ENCODE results near the gene CBX8. TPM values are rescaled to one million over a fixed set of nuclear protein-coding genes. Genes with fewer than 3 reads are reported as not detected.

Gene CBX8
- total RNA-seq, 1 experiment from 2014 or later = 11.1 TPM

GRCh38 chr17:79791735-79792161 is 5.1 kb downstream of the CBX8 start:
- no peak overlapping the region for H3K27ac Mint-ChIP-seq (ENCODE audit: unreplicated experiment)
- TF ChIP-seq CTCF (IDR thresholded peaks at IDR 0.05; ENCODE audit: unreplicated experiment) = no peak
- H3K9me3 Mint-ChIP-seq (ENCODE audit: low read depth, unreplicated experiment) = no peaks in the 10 kb centered on the region
- H3K4me3 Mint-ChIP-seq (ENCODE audit: low read depth, unreplicated experiment) = no peak overlapping the region
- H3K27me3 Mint-ChIP-seq (ENCODE audit: unreplicated experiment) = peaks cover 29% of the 10 kb centered on the region
- CTCF ChIA-PET = no interaction called here
- BruUV-seq (replicated peaks) = no TSS peak
- intact Hi-C loops (cut with micrococcal nuclease; ENCODE audit: unreplicated experiment) = loop anchor here (5.0 kb wide), 1 partner anchor 201 kb away; no protein-coding TSS in a partner anchor
- no peak for DNase-seq
- H3K4me1 Mint-ChIP-seq (ENCODE audit: low read depth, unreplicated experiment) = peaks cover 6% of the 10 kb centered on the region
- peaks cover 18% of the 10 kb centered on the region for H3K36me3 Mint-ChIP-seq (ENCODE audit: insufficient read depth, unreplicated experiment)

- Mint-ChIP-seq H3K9me3 (ENCODE audit: low read depth, unreplicated experiment) (no peaks in the 10 kb centered on the region), H3K27ac (ENCODE audit: unreplicated experiment) (no peak overlapping the region), H3K27me3 (ENCODE audit: unreplicated experiment) (peaks cover 29% of the 10 kb centered on the region), H3K36me3 (ENCODE audit: insufficient read depth, unreplicated experiment) (peaks cover 11% of the 10 kb centered on the region), H3K4me3 (ENCODE audit: low read depth, unreplicated experiment) (no peak overlapping the region), H3K4me1 (ENCODE audit: low read depth, unreplicated experiment) (peaks cover 4% of the 10 kb centered on the region)
- CTCF ChIA-PET = interaction anchor here (1.0 kb wide), 1 partner anchor 45 kb away, joined by 3 read pairs; no protein-coding TSS in a partner anchor
- DNase-seq = no peak
- BruUV-seq (replicated peaks) = no TSS peak
- intact Hi-C loops (cut with micrococcal nuclease; ENCODE audit: unreplicated experiment) = loop anchor here (5.0 kb wide), 1 partner anchor 201 kb away; no protein-coding TSS in a partner anchor
- no peak for TF ChIP-seq CTCF (IDR thresholded peaks at IDR 0.05; ENCODE audit: unreplicated experiment)
Measured at GRCh38 chr17:79790805-79791734, 5.8 kb downstream of the CBX8 start.

GRCh38 chr17:79789943-79790804 is 6.7 kb downstream of the CBX8 start:
- Mint-ChIP-seq H3K9me3 (ENCODE audit: low read depth, unreplicated experiment) (no peaks in the 10 kb centered on the region), H3K4me1 (ENCODE audit: low read depth, unreplicated experiment) (no peaks in the 10 kb centered on the region), H3K27ac (ENCODE audit: unreplicated experiment) (no peak overlapping the region), H3K4me3 (ENCODE audit: low read depth, unreplicated experiment) (peak overlapping the region; percentile 66), H3K27me3 (ENCODE audit: unreplicated experiment) (peaks cover 29% of the 10 kb centered on the region), H3K36me3 (ENCODE audit: insufficient read depth, unreplicated experiment) (peaks cover 6% of the 10 kb centered on the region)
- intact Hi-C loops (cut with micrococcal nuclease; ENCODE audit: unreplicated experiment) = loop anchor here (5.0 kb wide), 1 partner anchor 202 kb away; no protein-coding TSS in a partner anchor
- CTCF ChIA-PET = interaction anchor here (1.0 to 1.2 kb wide), 3 partner anchors 18 to 45 kb away, joined by 3 read pairs; no protein-coding TSS in a partner anchor
- DNase-seq = peak; percentile 75
- BruUV-seq (replicated peaks) = no TSS peak
- peak; percentile 91 for TF ChIP-seq CTCF (IDR thresholded peaks at IDR 0.05; ENCODE audit: unreplicated experiment)
